GM12891 (cell line): ENCODE data around the gene SLCO4A1.

Experiments
- DNase-seq: peaks from one replicate; pipeline ENCODE4 v3.0.0; 2011; ENCODE audit warnings: low spot score; ENCODE audit not compliant: insufficient read length
- FAIRE-seq: peaks from 2 replicates; lab custom pipeline; 2011; peaks lifted over from hg19 to GRCh38; lab: Jason Lieb, UNC
- PAX5 ChIP-seq: IDR thresholded peaks from 2 replicates; pipeline ENCODE4 v1.6.1; 2011; ENCODE audit warnings: low read length, moderate library complexity, mild to moderate bottlenecking; ENCODE audit not compliant: insufficient read depth, severe bottlenecking
- POLR2A ChIP-seq: IDR thresholded peaks from 2 replicates; pipeline ENCODE4 v1.6.1; 2011; ENCODE audit warnings: low read depth, low read length, control low read depth
- POLR2AphosphoS5 ChIP-seq: IDR thresholded peaks from 2 replicates; pipeline ENCODE4 v1.6.1; 2011; ENCODE audit warnings: low read depth, low read length, control low read depth
- POU2F2 ChIP-seq: IDR thresholded peaks from 2 replicates; pipeline ENCODE4 v1.6.1; 2011; ENCODE audit warnings: low read depth, mild to moderate bottlenecking, control low read depth, low read length, moderate library complexity
- SPI1 ChIP-seq: IDR thresholded peaks from 2 replicates; pipeline ENCODE4 v1.6.1; 2011; ENCODE audit warnings: low read depth, low read length, control low read depth
- TAF1 ChIP-seq: IDR thresholded peaks from 2 replicates; pipeline ENCODE4 v1.6.1; 2011; ENCODE audit warnings: low read depth, low read length, control low read depth

Gene SLCO4A1

DNA sequence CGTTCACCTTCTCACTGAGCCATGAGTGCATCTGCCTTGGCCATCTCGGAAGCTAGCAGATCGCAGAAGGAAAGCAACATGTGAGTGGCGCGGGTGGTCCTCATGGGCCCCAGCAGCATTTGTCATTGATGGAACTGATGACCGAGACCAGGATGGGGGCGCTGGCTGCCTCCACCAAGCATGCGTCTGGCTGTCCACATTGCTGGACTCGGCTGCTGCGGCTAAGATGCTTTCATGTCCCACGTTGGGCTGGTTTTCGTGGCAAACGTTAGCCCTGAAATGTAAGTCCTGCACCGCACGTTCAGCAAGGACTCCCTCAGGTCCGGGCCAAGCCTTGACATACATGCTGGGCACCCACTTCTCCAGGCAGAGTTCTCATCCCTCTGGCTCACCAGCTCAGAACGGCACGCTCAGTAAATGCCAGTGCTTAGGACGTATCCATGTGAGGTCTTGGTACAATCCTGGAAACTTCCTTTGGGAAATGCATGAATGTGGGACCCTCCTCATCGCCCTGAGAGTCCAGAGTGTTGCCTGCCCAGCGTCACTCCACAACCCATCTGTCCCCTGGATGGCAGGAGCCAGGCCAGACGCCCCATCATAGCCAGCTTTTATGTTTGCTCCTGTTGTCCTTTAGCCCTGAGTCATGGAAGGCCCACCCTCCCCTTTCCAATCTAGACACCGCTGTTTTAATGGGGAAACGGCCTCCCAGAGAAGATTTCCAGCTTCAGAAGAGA is 8.4 kb downstream of the SLCO4A1 start:
- FAIRE-seq (no peak), DNase-seq (no peak)
- TF ChIP-seq POLR2A (0 out of 2 replicates have a peak, but pooled peaks have one; percentile 31), POLR2AphosphoS5 (no peak; the same call in 1 of the 2 replicates)

- DNase-seq (peak; percentile 95), FAIRE-seq (no peak)
- no peak; the same call in 1 of the 2 replicates for TF ChIP-seq POU2F2
- TF ChIP-seq POLR2AphosphoS5, result peak; percentile 58
- peak; percentile 79 for TF ChIP-seq SPI1
These were observed 9.2 kb downstream of the SLCO4A1 start for GRCh38 chr20:62651285-62652021.

DNA sequence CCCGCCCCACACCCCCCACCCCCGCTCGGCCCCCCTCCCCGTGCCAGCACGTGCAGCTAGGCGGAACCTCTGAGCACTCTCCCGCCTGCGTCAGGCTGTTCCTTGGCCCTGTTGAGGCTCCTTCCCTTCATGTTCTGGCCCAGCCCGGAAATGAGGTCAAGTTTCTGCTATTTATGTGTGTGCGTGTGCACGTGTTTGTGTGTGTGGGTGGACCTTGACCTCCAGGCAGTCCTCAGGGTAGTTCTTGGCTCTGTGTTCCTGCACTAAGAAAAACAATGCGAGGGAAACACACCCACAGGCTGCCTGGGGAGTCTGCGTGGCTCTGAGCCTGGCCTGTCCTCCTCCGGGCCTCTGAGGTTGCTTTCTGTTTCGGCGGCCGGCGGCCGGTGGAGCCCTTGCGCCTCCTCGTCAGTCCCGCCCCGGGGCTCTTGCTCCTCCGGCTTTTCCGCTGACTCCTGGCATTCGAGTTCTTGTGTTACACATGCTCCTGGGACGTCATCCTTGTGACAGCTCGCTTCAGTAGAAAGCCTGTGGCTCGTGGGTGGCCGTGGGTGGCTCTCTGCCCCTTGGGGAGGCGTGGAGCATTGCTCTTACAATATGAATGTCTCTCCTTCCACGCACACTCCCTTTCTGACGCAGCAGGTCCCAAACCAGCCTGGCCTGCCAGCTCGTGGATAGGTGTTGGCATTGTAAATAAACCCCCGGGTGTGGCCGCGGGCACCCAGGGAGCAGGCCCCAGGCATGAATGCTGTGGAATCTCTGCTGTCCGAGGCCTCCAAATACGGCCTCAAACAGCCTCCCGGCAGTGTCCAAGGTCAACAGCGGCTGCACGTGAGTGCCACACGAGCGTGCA is 10.0 kb downstream of the SLCO4A1 start:
- DNase-seq (peak; percentile 92), FAIRE-seq (peak; percentile 99)
- TF ChIP-seq TAF1, result 0 out of 2 replicates have a peak, but pooled peaks have one; percentile 45
- peak; percentile 58; the same call in 1 of the 2 replicates for TF ChIP-seq POLR2AphosphoS5
- TF ChIP-seq POU2F2, result peak; percentile 54; the same call in 1 of the 2 replicates
- peak; percentile 54; the same call in 1 of the 2 replicates for TF ChIP-seq POLR2A
- TF ChIP-seq PAX5, result peak; percentile 58
- TF ChIP-seq SPI1, result peak; percentile 25; the same call in 1 of the 2 replicates

DNA sequence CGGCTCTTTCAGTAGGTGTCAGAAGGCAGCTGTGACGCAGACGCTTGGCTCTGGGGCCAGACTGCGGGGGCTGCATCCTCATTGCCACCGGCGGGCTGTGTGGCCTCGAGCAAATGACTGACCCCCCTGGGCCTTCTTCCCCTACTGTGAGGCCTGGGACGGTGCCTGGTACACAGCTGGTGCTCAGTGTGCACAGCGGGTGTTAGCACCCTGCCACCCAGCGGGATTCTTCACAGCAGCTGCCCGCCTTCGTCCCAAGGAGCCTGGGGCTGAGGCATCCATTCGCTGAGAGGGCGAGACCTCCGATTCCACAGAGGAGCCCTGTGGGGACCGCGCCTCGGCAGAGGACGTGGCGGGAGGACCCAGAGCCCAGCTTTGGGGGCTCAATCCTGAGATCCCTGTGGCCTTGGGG is 10.6 kb downstream of the SLCO4A1 start:
- TF ChIP-seq PAX5 (no peak), TAF1 (no peak), POLR2A (no peak), SPI1 (no peak), POLR2AphosphoS5 (no peak), POU2F2 (no peak)
- DNase-seq (no peak), FAIRE-seq (no peak)

- FAIRE-seq (no peak), DNase-seq (no peak)
- no peak for TF ChIP-seq POLR2AphosphoS5
- TF ChIP-seq TAF1, result no peak
These were observed 11.1 kb downstream of the SLCO4A1 start for GRCh38 chr20:62653373-62653772.

- TF ChIP-seq POU2F2, result no peak
- no peak for TF ChIP-seq POLR2AphosphoS5
- TF ChIP-seq POLR2A, result no peak
- no peak for TF ChIP-seq SPI1
- no peak for TF ChIP-seq PAX5
- no peak for TF ChIP-seq TAF1
- DNase-seq (no peak), FAIRE-seq (no peak)
These were observed 11.8 kb downstream of the SLCO4A1 start for GRCh38 chr20:62653951-62654685.

- TF ChIP-seq TAF1, result no peak
- TF ChIP-seq SPI1, result no peak
- no peak for TF ChIP-seq POU2F2
- no peak for TF ChIP-seq POLR2A
- no peak for TF ChIP-seq PAX5
- TF ChIP-seq POLR2AphosphoS5, result no peak
- FAIRE-seq (no peak), DNase-seq (no peak)
These were observed 13.2 kb downstream of the SLCO4A1 start for GRCh38 chr20:62655282-62656196.
